ENCODE data around the gene SIX6. TPM values are rescaled to one million over a fixed set of nuclear protein-coding genes. Genes with fewer than 3 reads are reported as not detected.

SIX6 gene
- total RNA-seq, 1 experiment from 2014 or later = not detected

- POLR2A ChIA-PET = no interaction called here
- H3K36me3 Mint-ChIP-seq (ENCODE audit: insufficient read depth, unreplicated experiment) = no peaks in the 10 kb centered on the region
- Histone ChIP-seq H3K36me3 (ENCODE audit: control insufficient read depth, insufficient read depth, low read length) (no peaks in the 10 kb centered on the region), H3K4me3 (ENCODE audit: low read depth, low read length) (no peak overlapping the region), H3K4me1 (no peaks in the 10 kb centered on the region), H3K27me3 (replicated peaks; ENCODE audit: control insufficient read depth, insufficient read depth, low read length) (no peaks in the 10 kb centered on the region), H3K9me3 (no peaks in the 10 kb centered on the region)
- no peaks in the 10 kb centered on the region for H3K9me3 Mint-ChIP-seq (ENCODE audit: unreplicated experiment)
- H3K4me1 Mint-ChIP-seq (ENCODE audit: low read depth, unreplicated experiment) = no peaks in the 10 kb centered on the region
- H3K27me3 Mint-ChIP-seq (ENCODE audit: insufficient read depth, unreplicated experiment) = peaks cover 2% of the 10 kb centered on the region
- no peak overlapping the region for H3K4me3 Mint-ChIP-seq (ENCODE audit: unreplicated experiment)
- intact Hi-C loops (cut with micrococcal nuclease; ENCODE audit: unreplicated experiment) = no loop called here
- CTCF ChIA-PET = no interaction called here
- TF ChIP-seq, protein P1, sequence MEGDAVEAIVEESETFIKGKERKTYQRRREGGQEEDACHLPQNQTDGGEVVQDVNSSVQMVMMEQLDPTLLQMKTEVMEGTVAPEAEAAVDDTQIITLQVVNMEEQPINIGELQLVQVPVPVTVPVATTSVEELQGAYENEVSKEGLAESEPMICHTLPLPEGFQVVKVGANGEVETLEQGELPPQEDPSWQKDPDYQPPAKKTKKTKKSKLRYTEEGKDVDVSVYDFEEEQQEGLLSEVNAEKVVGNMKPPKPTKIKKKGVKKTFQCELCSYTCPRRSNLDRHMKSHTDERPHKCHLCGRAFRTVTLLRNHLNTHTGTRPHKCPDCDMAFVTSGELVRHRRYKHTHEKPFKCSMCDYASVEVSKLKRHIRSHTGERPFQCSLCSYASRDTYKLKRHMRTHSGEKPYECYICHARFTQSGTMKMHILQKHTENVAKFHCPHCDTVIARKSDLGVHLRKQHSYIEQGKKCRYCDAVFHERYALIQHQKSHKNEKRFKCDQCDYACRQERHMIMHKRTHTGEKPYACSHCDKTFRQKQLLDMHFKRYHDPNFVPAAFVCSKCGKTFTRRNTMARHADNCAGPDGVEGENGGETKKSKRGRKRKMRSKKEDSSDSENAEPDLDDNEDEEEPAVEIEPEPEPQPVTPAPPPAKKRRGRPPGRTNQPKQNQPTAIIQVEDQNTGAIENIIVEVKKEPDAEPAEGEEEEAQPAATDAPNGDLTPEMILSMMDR (IDR thresholded peaks at IDR 0.05; ENCODE audit: insufficient read depth in 1 of 2, low read depth in 1 of 2, low read length in 1 of 2, severe bottlenecking in 1 of 2, unreplicated experiment in 1 of 2) = no peak
- no peak for DNase-seq
- no TSS peak for BruUV-seq (replicated peaks)
- no peak overlapping the region for H3K27ac Mint-ChIP-seq (ENCODE audit: unreplicated experiment)
Measured at GRCh38 chr14:60514741-60515491, 6.0 kb downstream of the SIX6 start.

DNA sequence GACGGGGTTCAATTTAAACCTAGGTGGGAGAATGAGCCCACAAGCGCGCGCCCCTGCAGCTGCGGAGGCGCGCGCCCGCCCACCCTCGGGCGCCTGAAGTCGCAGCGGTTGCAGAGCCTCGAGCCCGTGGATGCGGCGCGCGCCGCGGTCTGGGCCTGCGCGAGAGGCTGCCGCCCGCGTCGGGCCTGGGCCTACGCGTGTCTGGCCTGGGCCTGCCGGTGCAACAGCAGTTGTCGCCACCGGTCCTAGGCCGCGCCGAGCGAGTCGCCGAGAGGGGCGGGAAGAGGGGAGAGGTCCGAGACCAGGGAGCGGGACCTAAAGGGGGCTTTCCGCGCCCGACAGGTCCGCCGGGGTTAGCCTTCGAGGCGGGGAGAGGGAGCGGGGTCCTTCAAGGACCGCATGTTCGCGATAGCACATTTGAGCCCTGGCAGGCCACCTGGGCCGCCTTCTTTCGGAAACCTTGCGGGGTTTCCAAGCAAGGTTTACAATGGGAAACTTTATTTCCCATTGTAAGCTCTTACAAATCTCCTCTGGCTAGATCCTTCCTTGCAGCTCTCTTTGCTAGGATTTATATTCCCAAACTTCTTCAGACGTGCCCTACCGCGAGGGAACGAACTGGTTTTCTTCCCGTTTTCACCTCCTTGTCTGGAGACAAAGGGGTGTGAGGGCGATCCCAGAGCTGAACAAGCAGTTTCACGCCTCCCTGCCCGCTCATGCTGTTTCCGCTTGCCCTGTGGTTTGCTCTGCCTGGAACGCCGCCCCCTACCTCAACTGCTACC, 6.8 kb downstream of the SIX6 start:
- CTCF ChIA-PET = no interaction called here
- H3K4me1 Mint-ChIP-seq (ENCODE audit: low read depth, unreplicated experiment) = no peaks in the 10 kb centered on the region
- no TSS peak for BruUV-seq (replicated peaks)
- Histone ChIP-seq H3K4me1 (no peaks in the 10 kb centered on the region), H3K27me3 (replicated peaks; ENCODE audit: control insufficient read depth, insufficient read depth, low read length) (no peaks in the 10 kb centered on the region), H3K9me3 (no peaks in the 10 kb centered on the region), H3K36me3 (ENCODE audit: control insufficient read depth, insufficient read depth, low read length) (no peaks in the 10 kb centered on the region), H3K4me3 (ENCODE audit: low read depth, low read length) (no peak overlapping the region)
- TF ChIP-seq, protein P1 (IDR thresholded peaks at IDR 0.05; ENCODE audit: insufficient read depth in 1 of 2, low read depth in 1 of 2, low read length in 1 of 2, severe bottlenecking in 1 of 2, unreplicated experiment in 1 of 2) = no peak
- no peak overlapping the region for H3K4me3 Mint-ChIP-seq (ENCODE audit: unreplicated experiment)
- H3K27ac Mint-ChIP-seq (ENCODE audit: unreplicated experiment) = no peak overlapping the region
- peaks cover 2% of the 10 kb centered on the region for H3K27me3 Mint-ChIP-seq (ENCODE audit: insufficient read depth, unreplicated experiment)
- H3K36me3 Mint-ChIP-seq (ENCODE audit: insufficient read depth, unreplicated experiment) = no peaks in the 10 kb centered on the region
- intact Hi-C loops (cut with micrococcal nuclease; ENCODE audit: unreplicated experiment) = no loop called here
- no peak for DNase-seq
- POLR2A ChIA-PET = no interaction called here
- no peaks in the 10 kb centered on the region for H3K9me3 Mint-ChIP-seq (ENCODE audit: unreplicated experiment)

- H3K36me3 ChIP-seq (ENCODE audit: control insufficient read depth, insufficient read depth, low read length) = no peaks in the 10 kb centered on the region
- CTCF ChIA-PET = no interaction called here
- no peaks in the 10 kb centered on the region for H3K9me3 Mint-ChIP-seq (ENCODE audit: unreplicated experiment)
- H3K4me1 Mint-ChIP-seq (ENCODE audit: low read depth, unreplicated experiment) = no peaks in the 10 kb centered on the region
- TF ChIP-seq, protein P1 (IDR thresholded peaks at IDR 0.05; ENCODE audit: insufficient read depth in 1 of 2, low read depth in 1 of 2, low read length in 1 of 2, severe bottlenecking in 1 of 2, unreplicated experiment in 1 of 2) = no peak
- H3K27me3 ChIP-seq (replicated peaks; ENCODE audit: control insufficient read depth, insufficient read depth, low read length) = no peaks in the 10 kb centered on the region
- DNase-seq = no peak
- POLR2A ChIA-PET = no interaction called here
- H3K36me3 Mint-ChIP-seq (ENCODE audit: insufficient read depth, unreplicated experiment) = no peaks in the 10 kb centered on the region
- no TSS peak for BruUV-seq (replicated peaks)
- no peak overlapping the region for H3K27ac Mint-ChIP-seq (ENCODE audit: unreplicated experiment)
- H3K27me3 Mint-ChIP-seq (ENCODE audit: insufficient read depth, unreplicated experiment) = peaks cover 11% of the 10 kb centered on the region
- no peaks in the 10 kb centered on the region for H3K4me1 ChIP-seq
- no peak overlapping the region for H3K4me3 ChIP-seq (ENCODE audit: low read depth, low read length)
- no peaks in the 10 kb centered on the region for H3K9me3 ChIP-seq
- H3K4me3 Mint-ChIP-seq (ENCODE audit: unreplicated experiment) = no peak overlapping the region
- intact Hi-C loops (cut with micrococcal nuclease; ENCODE audit: unreplicated experiment) = no loop called here
Measured at GRCh38 chr14:60532442-60532841, 23.5 kb downstream of the SIX6 start.
